ENCODE data around the gene ASS1.
"Not testable (repeated sequence)": the region's sequence is repeated elsewhere in the genome, so short reads cannot be mapped to it uniquely, and the experiment has no call there.

ASS1 gene

GRCh38 chr9:130433947-130434262, 10.9 kb upstream of the ASS1 start:
- DNase-seq (ENCODE audit: low spot score), result no peak

GRCh38 chr9:130434656-130435055, 10.1 kb upstream of the ASS1 start:
- not testable (repeated sequence) for DNase-seq (ENCODE audit: low spot score)

GRCh38 chr9:130437011-130437789, 7.6 kb upstream of the ASS1 start:
- no peak for DNase-seq (ENCODE audit: low spot score)

- no peak for DNase-seq (ENCODE audit: low spot score)
These were observed 6.3 kb upstream of the ASS1 start for GRCh38 chr9:130438382-130438981.

- DNase-seq (ENCODE audit: low spot score), result no peak
These were observed 3.7 kb upstream of the ASS1 start for GRCh38 chr9:130441031-130441430.

- no peak for DNase-seq (ENCODE audit: low spot score)
These were observed 1.9 kb upstream of the ASS1 start for GRCh38 chr9:130442746-130443455.

- no peak for DNase-seq (ENCODE audit: low spot score)
These were observed 1.3 kb upstream of the ASS1 start for GRCh38 chr9:130443456-130443801.

GRCh38 chr9:130443840-130444492, 795 bp upstream of the ASS1 start:
- DNase-seq (ENCODE audit: low spot score), result no peak

GRCh38 chr9:130445268-130445983, 665 bp downstream of the ASS1 start:
- peak; percentile 89 for DNase-seq (ENCODE audit: low spot score)

GRCh38 chr9:130446101-130446861, 1.5 kb downstream of the ASS1 start:
- DNase-seq (ENCODE audit: low spot score), result no peak

- DNase-seq (ENCODE audit: low spot score), result no peak
These were observed 2.5 kb downstream of the ASS1 start for GRCh38 chr9:130447193-130447816.

GRCh38 chr9:130448035-130448624, 3.4 kb downstream of the ASS1 start:
- no peak for DNase-seq (ENCODE audit: low spot score)

- no peak for DNase-seq (ENCODE audit: low spot score)
These were observed 4.2 kb downstream of the ASS1 start for GRCh38 chr9:130448771-130449603.

- DNase-seq (ENCODE audit: low spot score), result peak; percentile 93
These were observed 5.7 kb downstream of the ASS1 start for GRCh38 chr9:130450344-130451003.

- DNase-seq (ENCODE audit: low spot score), result no peak
These were observed 6.2 kb downstream of the ASS1 start for GRCh38 chr9:130451004-130451390.

- DNase-seq (ENCODE audit: low spot score), result peak; percentile 76
These were observed 7.0 kb downstream of the ASS1 start for GRCh38 chr9:130451509-130452388.

GRCh38 chr9:130452835-130453234, 8.1 kb downstream of the ASS1 start:
- DNase-seq (ENCODE audit: low spot score), result no peak

- DNase-seq (ENCODE audit: low spot score), result peak; percentile 68
These were observed 8.7 kb downstream of the ASS1 start for GRCh38 chr9:130453487-130453886.

Data from HuH-7.5 (cell line).